ENCODE measurements around the gene PHACTR3.

DNA sequence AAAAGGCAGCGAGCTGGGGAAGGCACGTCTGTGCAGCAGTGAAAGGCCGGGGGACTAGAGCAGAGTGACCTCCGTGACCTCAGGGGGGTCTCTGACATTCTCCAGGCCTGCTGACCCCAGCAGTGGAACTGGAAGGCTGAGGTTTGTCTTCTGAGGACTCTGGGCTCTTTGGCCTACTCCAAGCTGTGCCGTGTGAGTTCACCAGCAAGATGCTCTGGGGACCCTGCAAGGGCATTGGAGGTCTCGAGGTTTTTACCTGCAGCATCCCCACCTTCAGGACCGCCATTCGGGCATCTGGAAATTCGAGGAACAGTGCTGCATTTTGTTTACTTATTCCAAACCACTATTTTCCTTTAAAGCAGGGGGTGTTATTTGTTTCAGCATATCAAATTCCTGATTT, 140.9 kb downstream of the PHACTR3 start:
- TF ChIP-seq CTCF (IDR thresholded peaks at IDR 0.05; ENCODE audit: low read depth, low read length, missing input control) (no peak), SP1 (IDR thresholded peaks at IDR 0.05) (no peak), EGR1 (IDR thresholded peaks at IDR 0.05; ENCODE audit: low read depth in 2 of 2) (no peak), REST (IDR thresholded peaks at IDR 0.05) (no peak), RAD21 (IDR thresholded peaks at IDR 0.05) (no peak), ATF3 (IDR thresholded peaks at IDR 0.05) (no peak), GABPA (IDR thresholded peaks at IDR 0.05 in 1 of 2, conservative IDR thresholded peaks at IDR 0.05 in 1 of 2) (no peak), ZBTB33 (IDR thresholded peaks at IDR 0.05) (no peak), MAX (IDR thresholded peaks at IDR 0.05) (no peak), TAF1 (conservative IDR thresholded peaks at IDR 0.05) (no peak), YY1 (IDR thresholded peaks at IDR 0.05) (no peak), FOXA1 (IDR thresholded peaks at IDR 0.05) (no peak), JUND (IDR thresholded peaks at IDR 0.05) (no peak), HNF4G (IDR thresholded peaks at IDR 0.05) (no peak)

All from liver (tissue), 3 donors.